Natural killer cell (primary cell): Measurements from ENCODE around the gene BCAS1. TPM values are rescaled to one million over a fixed set of nuclear protein-coding genes. Genes with fewer than 3 reads are reported as not detected.
A peak's percentile ranks its signal among the peaks of the same experiment; 100 is the strongest.

Source experiments
- ATAC-seq, 3 donors: fragments of 150-1000 bp in 2 of 3; fragments of 200-7000 bp in 1 of 3; cut with Tn5 transposase; 1 replicate in 1 of 3; 2 replicates in 2 of 3; pipeline ENCODE4 v1.10.0; 2021; ENCODE audit warnings: mild to moderate bottlenecking in 2 of 3, moderate library complexity in 2 of 3
- DNase-seq, 2 donors: peaks; one replicate each; pipeline versions ENCODE4 v3.0.0 to v3.0.0-alpha.2; 2013 to 2021; ENCODE audit warnings: mixed read lengths in 1 of 2
- H3K27ac ChIP-seq: one replicate; pipeline ENCODE4 v1.5.1; 2013; ENCODE audit warnings: mild to moderate bottlenecking, low read length
- H3K27me3 ChIP-seq: one replicate; pipeline ENCODE4 v1.6.1; 2013; ENCODE audit warnings: low read length; ENCODE audit not compliant: control insufficient read depth, insufficient read depth
- H3K36me3 ChIP-seq: one replicate; pipeline ENCODE4 v1.6.1; 2013; ENCODE audit warnings: low read length; ENCODE audit not compliant: control insufficient read depth, insufficient read depth
- H3K4me1 ChIP-seq: one replicate; pipeline ENCODE4 v1.6.1; 2013; ENCODE audit warnings: low read length; ENCODE audit not compliant: control insufficient read depth, insufficient read depth
- H3K4me3 ChIP-seq: one replicate; pipeline ENCODE4 v1.5.1; 2013; ENCODE audit warnings: low read length
- H3K9me3 ChIP-seq: one replicate; pipeline ENCODE4 v1.6.1; 2013; ENCODE audit warnings: low read length; ENCODE audit not compliant: control insufficient read depth, insufficient read depth
- H3K27ac Mint-ChIP-seq, 2 donors: one replicate each; pipeline ENCODE4 v1.8.0; 2022; ENCODE audit warnings: mild to moderate bottlenecking in 2 of 2, mixed read lengths in 2 of 2, moderate library complexity in 1 of 2
- H3K27me3 Mint-ChIP-seq, 2 donors: one replicate each; pipeline ENCODE4 v1.8.0; 2022; ENCODE audit warnings: low read depth in 2 of 2, mixed read lengths in 2 of 2
- H3K36me3 Mint-ChIP-seq: one replicate; pipeline ENCODE4 v1.8.0; 2022; ENCODE audit warnings: mixed read lengths
- H3K4me1 Mint-ChIP-seq, 2 donors: one replicate each; pipeline ENCODE4 v1.8.0; 2022; ENCODE audit warnings: mixed read lengths in 2 of 2
- H3K4me3 Mint-ChIP-seq: one replicate; pipeline ENCODE4 v1.8.0; 2022; ENCODE audit warnings: mild to moderate bottlenecking, moderate library complexity, mixed read lengths
- H3K9me3 Mint-ChIP-seq, 2 donors: one replicate each; pipeline ENCODE4 v1.8.0; 2022; ENCODE audit warnings: mixed read lengths in 2 of 2
- CTCF ChIP-seq: fragments of 200-600 bp; IDR thresholded peaks from one replicate; pipeline ENCODE4 v1.8.0; 2022; ENCODE audit warnings: antibody characterized with exemption
- WGBS: methylation state at CpG from one replicate; pipeline ENCODE4 v1.1.7; 2013; ENCODE audit warnings: missing lambda C conversion rate; ENCODE audit not compliant: insufficient coverage; 5-methylcytosine and 5-hydroxymethylcytosine counted together
- intact Hi-C: fragments of 100-400 bp; cut with micrococcal nuclease; formaldehyde crosslinking; loops from one replicate; pipeline ENCODE4 v1.14.2; 2022
- total RNA-seq, 4 donors: library from RNA; stranded (reverse); fragments of 120-200 nt in 1 of 4; gene quantifications; one replicate each; pipeline versions ENCODE4 v1.2.3 to v1.2.4, GENCODE V29; 2013 to 2022

Gene BCAS1
- total RNA-seq, 3 donors from 2014 or later (not counting 1 experiment from before 2014, with no cell fraction given), result 0.31 to 1.2 (median 0.68) TPM

GRCh38 chr20:53950031-53950430 lies 120.4 kb downstream of the BCAS1 start:
- WGBS, result 68% methylated on average over 7 of the region's 7 CpGs
- Mint-ChIP-seq H3K9me3 (peaks cover 0 to 2% of the 10 kb centered on the region in 2 donors), H3K36me3 (peaks cover 11% of the 10 kb centered on the region), H3K27me3 (peaks cover 4 to 14% of the 10 kb centered on the region in 2 donors), H3K4me1 (peaks cover 29 to 39% of the 10 kb centered on the region in 2 donors), H3K4me3 (peak overlapping the region; percentile 89), H3K27ac (peak overlapping the region; percentile 93 to 95)
- Histone ChIP-seq H3K9me3 (peaks cover 5% of the 10 kb centered on the region), H3K27me3 (no peaks in the 10 kb centered on the region), H3K27ac (no peak overlapping the region), H3K4me3 (no peak overlapping the region), H3K4me1 (peaks cover 29% of the 10 kb centered on the region), H3K36me3 (no peaks in the 10 kb centered on the region)
- intact Hi-C loops, result no loop called here
- ATAC-seq (no peak), DNase-seq (peak in 1 of 2 donors; percentile 23)
- TF ChIP-seq CTCF, result no peak

- H3K4me3 ChIP-seq, result no peak overlapping the region
- H3K27ac ChIP-seq, result peak overlapping the region; percentile 75
- Mint-ChIP-seq H3K4me3 (peak overlapping the region; percentile 89), H3K27me3 (peaks cover 4 to 14% of the 10 kb centered on the region in 2 donors), H3K36me3 (peaks cover 11% of the 10 kb centered on the region), H3K27ac (peak overlapping the region; percentile 93 to 95), H3K9me3 (peaks cover 0 to 2% of the 10 kb centered on the region in 2 donors), H3K4me1 (peaks cover 31 to 39% of the 10 kb centered on the region in 2 donors)
- H3K36me3 ChIP-seq, result no peaks in the 10 kb centered on the region
- H3K27me3 ChIP-seq, result no peaks in the 10 kb centered on the region
- DNase-seq, result peak; percentile 75 to 93
- intact Hi-C loops, result loop anchor here (5.0 kb wide), 1 partner anchor 197 kb away; no protein-coding TSS in a partner anchor
- 3% methylated on average over 10 of the region's 10 CpGs for WGBS
- no peak for TF ChIP-seq CTCF
- peak; percentile 86 to 96 (median 88) for ATAC-seq
- H3K9me3 ChIP-seq, result peaks cover 5% of the 10 kb centered on the region
- H3K4me1 ChIP-seq, result peaks cover 29% of the 10 kb centered on the region
These were observed 121.0 kb downstream of the BCAS1 start for GRCh38 chr20:53949319-53949839.

GRCh38 chr20:53948383-53949318 lies 121.7 kb downstream of the BCAS1 start:
- Mint-ChIP-seq H3K27ac (peak overlapping the region; percentile 93 to 95), H3K9me3 (peaks cover 0 to 2% of the 10 kb centered on the region in 2 donors), H3K4me1 (peaks cover 38 to 40% of the 10 kb centered on the region in 2 donors), H3K36me3 (peaks cover 9% of the 10 kb centered on the region), H3K27me3 (peaks cover 3 to 7% of the 10 kb centered on the region in 2 donors), H3K4me3 (peak overlapping the region; percentile 89)
- ATAC-seq (peak; percentile 70 to 79 (median 77)), DNase-seq (peak; percentile 21 to 24)
- H3K27ac ChIP-seq, result peak overlapping the region; percentile 75
- peaks cover 29% of the 10 kb centered on the region for H3K4me1 ChIP-seq
- no peak for TF ChIP-seq CTCF
- peaks cover 5% of the 10 kb centered on the region for H3K9me3 ChIP-seq
- no peak overlapping the region for H3K4me3 ChIP-seq
- no peaks in the 10 kb centered on the region for H3K36me3 ChIP-seq
- intact Hi-C loops, result loop anchor here (5.0 kb wide), 1 partner anchor 196 kb away; no protein-coding TSS in a partner anchor
- no peaks in the 10 kb centered on the region for H3K27me3 ChIP-seq
- 88% methylated on average over 9 of the region's 11 CpGs for WGBS
